Calu3 (cell line): Measurements from ENCODE around the gene RHBDF1. TPM values are rescaled to one million over a fixed set of nuclear protein-coding genes. Genes with fewer than 3 reads are reported as not detected.
"Not testable (repeated sequence)": the region's sequence is repeated elsewhere in the genome, so short reads cannot be mapped to it uniquely, and the experiment has no call there.

Source experiments
- BruUV-seq: library from RNA; stranded (reverse); fragments of 400-500 nt; replicated peaks from 2 replicates; lab custom pipeline; 2021; lab: Mats Ljungman, UMichigan
- CTCF ChIA-PET: fragments of 300-600 bp; sonication (Branson Sonifier 250); formaldehyde crosslinking; loops from one replicate; lab custom pipeline; 2022; ENCODE audit warnings: antibody characterized with exemption; lab: Charles Lee
- DNase-seq: peaks from one replicate; pipeline ENCODE4 v3.0.0; 2022
- H3K27ac Mint-ChIP-seq: one replicate; pipeline ENCODE4 v1.8.0; 2022; ENCODE audit warnings: mixed read lengths; ENCODE audit not compliant: unreplicated experiment
- H3K27me3 Mint-ChIP-seq: one replicate; pipeline ENCODE4 v1.8.0; 2022; ENCODE audit warnings: mixed read lengths; ENCODE audit not compliant: unreplicated experiment
- H3K36me3 Mint-ChIP-seq: one replicate; pipeline ENCODE4 v1.8.0; 2022; ENCODE audit warnings: mild to moderate bottlenecking, moderate library complexity, mixed read lengths; ENCODE audit not compliant: insufficient read depth, unreplicated experiment
- H3K4me1 Mint-ChIP-seq: one replicate; pipeline ENCODE4 v1.8.0; 2022; ENCODE audit warnings: mild to moderate bottlenecking, low read depth, mixed read lengths; ENCODE audit not compliant: unreplicated experiment
- H3K4me3 Mint-ChIP-seq: one replicate; pipeline ENCODE4 v1.8.0; 2022; ENCODE audit warnings: mild to moderate bottlenecking, low read depth, moderate library complexity, mixed read lengths; ENCODE audit not compliant: unreplicated experiment
- H3K9me3 Mint-ChIP-seq: one replicate; pipeline ENCODE4 v1.8.0; 2022; ENCODE audit warnings: low read depth, mixed read lengths; ENCODE audit not compliant: unreplicated experiment
- intact Hi-C: fragments of 100-400 bp; cut with micrococcal nuclease; formaldehyde crosslinking; loops from one replicate; pipeline ENCODE4 v1.10.0; 2022; ENCODE audit not compliant: unreplicated experiment
- total RNA-seq: library from RNA; stranded (reverse); gene quantifications from 2 replicates; pipeline ENCODE4 v1.2.3, GENCODE V29; 2022
- TF ChIP-seq, protein P1 (sequence below): fragments of 200-600 bp; IDR thresholded peaks from one replicate; pipeline ENCODE4 v1.8.0; 2022; ENCODE audit warnings: antibody characterized with exemption; ENCODE audit not compliant: unreplicated experiment

Gene RHBDF1
- total RNA-seq, 1 experiment from 2014 or later: 60.2 TPM

- intact Hi-C loops: no loop called here
- no peak for DNase-seq
- no peaks in the 10 kb centered on the region for H3K27me3 Mint-ChIP-seq
- H3K4me1 Mint-ChIP-seq: peaks cover 24% of the 10 kb centered on the region
- H3K9me3 Mint-ChIP-seq: no peaks in the 10 kb centered on the region
- CTCF ChIA-PET: no interaction called here
- H3K4me3 Mint-ChIP-seq: no peak overlapping the region
- BruUV-seq: no TSS peak
- TF ChIP-seq, protein P1, sequence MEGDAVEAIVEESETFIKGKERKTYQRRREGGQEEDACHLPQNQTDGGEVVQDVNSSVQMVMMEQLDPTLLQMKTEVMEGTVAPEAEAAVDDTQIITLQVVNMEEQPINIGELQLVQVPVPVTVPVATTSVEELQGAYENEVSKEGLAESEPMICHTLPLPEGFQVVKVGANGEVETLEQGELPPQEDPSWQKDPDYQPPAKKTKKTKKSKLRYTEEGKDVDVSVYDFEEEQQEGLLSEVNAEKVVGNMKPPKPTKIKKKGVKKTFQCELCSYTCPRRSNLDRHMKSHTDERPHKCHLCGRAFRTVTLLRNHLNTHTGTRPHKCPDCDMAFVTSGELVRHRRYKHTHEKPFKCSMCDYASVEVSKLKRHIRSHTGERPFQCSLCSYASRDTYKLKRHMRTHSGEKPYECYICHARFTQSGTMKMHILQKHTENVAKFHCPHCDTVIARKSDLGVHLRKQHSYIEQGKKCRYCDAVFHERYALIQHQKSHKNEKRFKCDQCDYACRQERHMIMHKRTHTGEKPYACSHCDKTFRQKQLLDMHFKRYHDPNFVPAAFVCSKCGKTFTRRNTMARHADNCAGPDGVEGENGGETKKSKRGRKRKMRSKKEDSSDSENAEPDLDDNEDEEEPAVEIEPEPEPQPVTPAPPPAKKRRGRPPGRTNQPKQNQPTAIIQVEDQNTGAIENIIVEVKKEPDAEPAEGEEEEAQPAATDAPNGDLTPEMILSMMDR: no peak
- no peak overlapping the region for H3K27ac Mint-ChIP-seq
- H3K36me3 Mint-ChIP-seq: peaks cover 13% of the 10 kb centered on the region
These were observed 37.8 kb downstream of the RHBDF1 start for GRCh38 chr16:34648-34987.

DNA sequence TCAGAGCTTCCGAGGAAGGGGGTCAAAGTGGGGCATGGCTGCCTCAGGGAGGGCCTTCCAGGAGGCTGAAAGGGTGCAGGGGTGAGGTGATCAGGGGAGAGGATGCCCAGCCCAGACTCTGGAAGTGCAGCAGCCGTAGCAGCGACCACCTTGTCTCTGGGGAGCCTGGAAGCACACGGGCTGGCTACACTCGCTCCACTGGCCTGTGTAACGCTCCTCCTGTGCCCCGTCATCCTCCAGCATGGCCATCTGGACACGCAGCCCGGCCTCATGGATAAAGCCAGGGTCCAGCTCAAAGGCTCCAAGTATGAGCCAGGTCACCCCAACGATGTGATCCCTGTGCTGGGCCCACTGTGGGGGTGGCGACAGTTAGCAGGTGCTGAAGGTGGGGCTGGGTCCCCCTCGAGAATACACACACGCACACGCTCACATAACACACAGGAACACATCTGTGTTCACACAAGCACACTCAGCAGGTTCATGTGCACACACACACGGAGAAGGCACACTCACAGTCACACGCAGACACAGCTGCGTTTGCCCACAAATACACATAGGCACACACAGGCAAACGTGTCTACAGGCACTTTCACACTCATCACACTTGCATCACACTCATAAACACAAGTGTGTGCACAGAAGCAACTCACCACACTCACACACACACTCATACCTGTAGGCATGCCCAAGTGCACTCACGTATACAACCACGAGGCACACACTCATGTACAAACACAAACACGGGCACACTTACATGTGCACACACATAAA is 38.4 kb downstream of the RHBDF1 start:
- no peak for DNase-seq
- CTCF ChIA-PET: no interaction called here
- H3K9me3 Mint-ChIP-seq: no peaks in the 10 kb centered on the region
- H3K27ac Mint-ChIP-seq: no peak overlapping the region
- no peaks in the 10 kb centered on the region for H3K27me3 Mint-ChIP-seq
- intact Hi-C loops: no loop called here
- H3K36me3 Mint-ChIP-seq: peaks cover 8% of the 10 kb centered on the region
- H3K4me1 Mint-ChIP-seq: peaks cover 18% of the 10 kb centered on the region
- no TSS peak for BruUV-seq
- no peak overlapping the region for H3K4me3 Mint-ChIP-seq
- TF ChIP-seq, protein P1: no peak

DNA sequence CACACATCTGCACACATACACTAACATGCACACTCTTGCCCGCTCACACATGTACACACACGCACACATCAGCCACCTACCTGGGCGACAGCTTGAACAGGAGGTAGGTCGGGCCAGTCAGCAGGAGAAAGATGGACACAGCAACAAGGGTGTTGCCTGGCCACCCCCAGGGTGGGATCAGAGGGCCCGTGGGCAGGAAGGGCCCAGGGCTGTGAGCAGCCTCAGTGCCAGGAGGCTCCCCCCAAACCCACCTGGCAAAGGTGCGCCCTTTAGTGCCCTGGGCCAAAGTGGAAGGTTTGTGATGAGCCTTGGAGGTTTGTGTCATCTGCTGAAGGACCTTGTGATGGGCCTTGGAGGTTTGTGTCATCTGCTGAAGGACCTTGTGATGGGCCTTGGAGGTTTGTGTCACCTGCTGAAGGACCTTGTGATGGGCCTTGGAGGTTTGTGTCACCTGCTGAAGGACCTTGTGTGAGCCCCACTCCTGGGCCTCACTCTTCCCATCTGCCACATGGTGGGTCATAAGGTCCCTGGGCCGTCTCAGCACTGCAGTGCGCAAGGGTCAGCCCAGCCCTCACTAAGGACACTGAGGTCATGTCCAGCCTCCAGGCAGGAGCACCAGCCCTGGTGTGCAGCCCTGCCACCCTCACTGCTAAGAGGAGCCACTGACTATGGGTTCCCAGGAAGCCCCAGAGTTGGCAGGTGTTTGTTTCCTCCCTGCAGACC is 39.1 kb downstream of the RHBDF1 start:
- H3K27ac Mint-ChIP-seq, DNase-seq, intact Hi-C loops, H3K9me3 Mint-ChIP-seq, CTCF ChIA-PET, H3K4me3 Mint-ChIP-seq, BruUV-seq, H3K36me3 Mint-ChIP-seq, H3K27me3 Mint-ChIP-seq: not testable (repeated sequence)
- H3K4me1 Mint-ChIP-seq: peaks cover 11% of the 10 kb centered on the region

DNA sequence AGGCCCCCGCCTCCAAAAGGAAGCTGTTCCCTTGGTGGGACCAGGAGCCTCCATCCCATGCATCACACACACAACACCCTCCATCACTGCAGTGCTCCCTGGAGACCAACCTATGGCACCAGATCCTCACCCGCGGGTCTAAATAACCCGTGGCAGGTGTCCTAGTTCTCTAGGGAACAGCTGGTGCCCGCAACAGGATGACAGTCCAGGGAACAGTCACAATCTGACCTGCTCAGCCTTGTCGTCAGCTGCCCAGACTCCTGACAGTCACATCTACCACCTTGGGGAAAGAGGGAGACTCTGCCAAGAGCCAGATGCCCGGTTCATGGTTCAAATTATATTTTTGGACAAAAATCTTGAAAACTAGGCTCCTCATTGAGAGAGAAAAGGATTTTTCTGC is 41.8 kb downstream of the RHBDF1 start:
- H3K4me1 Mint-ChIP-seq, H3K27me3 Mint-ChIP-seq, H3K4me3 Mint-ChIP-seq, H3K27ac Mint-ChIP-seq, DNase-seq, H3K36me3 Mint-ChIP-seq, BruUV-seq, CTCF ChIA-PET, intact Hi-C loops, H3K9me3 Mint-ChIP-seq: not testable (repeated sequence)

DNA sequence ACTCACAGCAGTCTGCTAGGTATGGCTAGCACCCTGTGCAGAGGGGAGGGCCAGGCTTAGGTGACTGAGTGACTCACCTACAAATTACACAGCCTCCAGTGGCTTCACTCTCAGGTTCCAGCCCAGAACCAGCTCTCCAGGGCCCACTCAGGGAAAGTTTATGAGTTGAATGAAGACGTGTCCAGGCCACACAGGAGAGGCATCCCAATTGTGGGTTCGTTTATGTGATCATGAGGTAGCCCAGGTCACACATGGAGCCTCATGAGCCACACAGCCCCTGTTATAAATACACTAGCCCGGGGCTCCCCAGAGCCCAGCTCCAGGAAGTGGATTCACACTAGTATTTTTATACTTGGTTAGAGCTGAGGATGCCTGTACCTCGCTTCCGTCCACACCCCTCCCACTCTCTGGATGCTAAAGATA is 46.5 kb downstream of the RHBDF1 start:
- CTCF ChIA-PET, H3K27ac Mint-ChIP-seq, H3K4me3 Mint-ChIP-seq, intact Hi-C loops, H3K4me1 Mint-ChIP-seq, DNase-seq, H3K36me3 Mint-ChIP-seq, BruUV-seq, H3K9me3 Mint-ChIP-seq, H3K27me3 Mint-ChIP-seq: not testable (repeated sequence)

- H3K9me3 Mint-ChIP-seq, H3K36me3 Mint-ChIP-seq, H3K27ac Mint-ChIP-seq, DNase-seq, CTCF ChIA-PET, BruUV-seq, H3K27me3 Mint-ChIP-seq, intact Hi-C loops, H3K4me1 Mint-ChIP-seq, H3K4me3 Mint-ChIP-seq: not testable (repeated sequence)
These were observed 48.3 kb downstream of the RHBDF1 start for GRCh38 chr16:24151-24550.

DNA sequence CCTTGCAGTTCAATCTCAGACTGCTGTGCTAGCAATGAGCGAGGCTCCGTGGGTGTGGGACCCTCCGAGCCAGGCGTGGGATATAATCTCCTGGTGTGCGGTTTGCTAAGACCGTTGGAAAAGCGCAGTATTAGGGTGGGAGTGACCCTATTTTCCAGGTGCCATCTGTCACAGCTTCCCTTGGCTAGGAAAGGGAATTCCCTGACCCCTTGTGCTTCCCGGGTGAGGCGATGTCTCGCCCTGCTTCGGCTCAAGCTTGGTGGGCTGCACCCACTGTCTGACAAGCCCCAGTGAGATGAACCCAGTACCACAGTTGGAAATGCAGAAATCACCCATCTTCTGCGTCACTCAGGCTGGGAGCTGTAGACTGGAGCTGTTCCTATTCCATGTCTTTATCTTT is 51.5 kb downstream of the RHBDF1 start:
- CTCF ChIA-PET, H3K27ac Mint-ChIP-seq, H3K9me3 Mint-ChIP-seq, intact Hi-C loops, BruUV-seq, H3K27me3 Mint-ChIP-seq, H3K4me1 Mint-ChIP-seq, H3K36me3 Mint-ChIP-seq, DNase-seq, H3K4me3 Mint-ChIP-seq: not testable (repeated sequence)

GRCh38 chr16:17062-17765 is 55.2 kb downstream of the RHBDF1 start:
- H3K4me3 Mint-ChIP-seq, H3K4me1 Mint-ChIP-seq, BruUV-seq, DNase-seq, CTCF ChIA-PET, H3K27ac Mint-ChIP-seq, H3K9me3 Mint-ChIP-seq, intact Hi-C loops, H3K36me3 Mint-ChIP-seq, H3K27me3 Mint-ChIP-seq: not testable (repeated sequence)
